Progenitor cell of endocrine pancreas (in vitro differentiated cells): Measurements from ENCODE around the gene MMP15. TPM values are rescaled to one million over a fixed set of nuclear protein-coding genes. Genes with fewer than 3 reads are reported as not detected.
A peak's percentile ranks its signal among the peaks of the same experiment; 100 is the strongest.

Experiments
- DNase-seq: peaks from one replicate; pipeline ENCODE4 v3.0.0; 2021; ENCODE audit warnings: low spot score; ENCODE audit not compliant: unreplicated experiment
- H3K27ac Mint-ChIP-seq: 2 replicates; pipeline ENCODE4 v1.8.0; 2021; ENCODE audit warnings: mild to moderate bottlenecking, moderate library complexity, mixed read lengths
- H3K27me3 Mint-ChIP-seq: 2 replicates; pipeline ENCODE4 v1.8.0; 2021; ENCODE audit warnings: mixed read lengths
- H3K36me3 Mint-ChIP-seq: 2 replicates; pipeline ENCODE4 v1.8.0; 2022; ENCODE audit warnings: mixed read lengths; ENCODE audit not compliant: insufficient read depth
- H3K4me1 Mint-ChIP-seq: 2 replicates; pipeline ENCODE4 v1.8.0; 2021; ENCODE audit warnings: low read depth, mixed read lengths
- H3K4me3 Mint-ChIP-seq: 2 replicates; pipeline ENCODE4 v1.8.0; 2021; ENCODE audit warnings: low read depth, mild to moderate bottlenecking, moderate library complexity, mixed read lengths
- H3K9me3 Mint-ChIP-seq: 2 replicates; pipeline ENCODE4 v1.8.0; 2021; ENCODE audit warnings: low read depth, mixed read lengths
- total RNA-seq: library from RNA; stranded (reverse); gene quantifications from 2 replicates; pipeline ENCODE4 v1.2.1, GENCODE V29; 2021
- TF ChIP-seq, protein P1 (sequence below): fragments of 200-600 bp; sonication (generic); IDR thresholded peaks from one replicate; pipeline ENCODE4 v1.5.0; 2021; ENCODE audit warnings: antibody characterized with exemption, mild to moderate bottlenecking; ENCODE audit not compliant: unreplicated experiment

Gene MMP15
- total RNA-seq, 1 donor from 2014 or later, result 85.0 TPM

DNA sequence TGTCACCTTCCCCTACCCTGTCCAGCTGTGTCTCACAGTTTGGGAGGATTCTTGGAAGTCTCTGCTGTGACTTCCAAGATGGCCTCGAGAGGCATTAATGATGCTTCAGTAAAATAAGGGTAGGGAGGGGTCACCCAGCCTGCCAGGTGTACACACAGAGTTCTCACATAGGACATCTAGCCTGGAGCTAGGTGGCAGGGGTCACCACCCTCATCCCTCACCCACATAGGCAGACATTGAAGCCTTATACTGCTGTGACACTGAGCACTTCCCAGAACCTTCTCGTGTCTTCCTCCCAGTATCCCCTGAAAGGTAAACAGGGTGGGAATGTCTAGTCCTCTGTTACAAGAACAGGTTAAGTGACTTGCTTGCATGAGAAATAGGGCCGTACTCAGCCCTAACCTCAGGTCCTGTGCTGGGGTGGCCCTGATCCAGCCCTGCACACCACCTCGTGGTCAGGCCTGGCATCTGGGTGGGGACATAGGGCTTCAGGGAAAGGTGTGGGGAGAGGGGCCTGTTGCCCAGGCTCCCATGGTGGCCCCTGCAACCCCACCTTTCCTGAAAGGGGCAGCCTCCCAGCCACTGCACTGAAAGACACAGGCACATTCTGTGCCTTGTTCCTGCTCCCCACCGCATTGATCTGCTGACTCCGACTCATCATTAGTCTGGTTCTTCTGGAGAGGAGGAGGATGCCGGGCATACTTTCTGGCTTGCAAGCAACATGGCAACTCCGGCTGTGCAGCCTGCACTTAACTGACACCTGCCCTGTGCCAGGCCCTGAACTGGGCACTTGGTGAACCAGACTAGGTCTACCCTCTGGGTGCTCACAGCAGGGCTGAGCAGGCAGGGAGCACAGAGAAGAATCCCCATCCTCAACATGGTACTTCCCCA, 3.6 kb upstream of the MMP15 start:
- H3K4me1 Mint-ChIP-seq, result peaks cover 20% of the 10 kb centered on the region
- no peaks in the 10 kb centered on the region for H3K36me3 Mint-ChIP-seq
- H3K4me3 Mint-ChIP-seq, result no peak overlapping the region
- DNase-seq, result no peak
- H3K27me3 Mint-ChIP-seq, result no peaks in the 10 kb centered on the region
- no peaks in the 10 kb centered on the region for H3K9me3 Mint-ChIP-seq
- H3K27ac Mint-ChIP-seq, result no peak overlapping the region
- TF ChIP-seq, protein P1, sequence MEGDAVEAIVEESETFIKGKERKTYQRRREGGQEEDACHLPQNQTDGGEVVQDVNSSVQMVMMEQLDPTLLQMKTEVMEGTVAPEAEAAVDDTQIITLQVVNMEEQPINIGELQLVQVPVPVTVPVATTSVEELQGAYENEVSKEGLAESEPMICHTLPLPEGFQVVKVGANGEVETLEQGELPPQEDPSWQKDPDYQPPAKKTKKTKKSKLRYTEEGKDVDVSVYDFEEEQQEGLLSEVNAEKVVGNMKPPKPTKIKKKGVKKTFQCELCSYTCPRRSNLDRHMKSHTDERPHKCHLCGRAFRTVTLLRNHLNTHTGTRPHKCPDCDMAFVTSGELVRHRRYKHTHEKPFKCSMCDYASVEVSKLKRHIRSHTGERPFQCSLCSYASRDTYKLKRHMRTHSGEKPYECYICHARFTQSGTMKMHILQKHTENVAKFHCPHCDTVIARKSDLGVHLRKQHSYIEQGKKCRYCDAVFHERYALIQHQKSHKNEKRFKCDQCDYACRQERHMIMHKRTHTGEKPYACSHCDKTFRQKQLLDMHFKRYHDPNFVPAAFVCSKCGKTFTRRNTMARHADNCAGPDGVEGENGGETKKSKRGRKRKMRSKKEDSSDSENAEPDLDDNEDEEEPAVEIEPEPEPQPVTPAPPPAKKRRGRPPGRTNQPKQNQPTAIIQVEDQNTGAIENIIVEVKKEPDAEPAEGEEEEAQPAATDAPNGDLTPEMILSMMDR, result no peak

DNA sequence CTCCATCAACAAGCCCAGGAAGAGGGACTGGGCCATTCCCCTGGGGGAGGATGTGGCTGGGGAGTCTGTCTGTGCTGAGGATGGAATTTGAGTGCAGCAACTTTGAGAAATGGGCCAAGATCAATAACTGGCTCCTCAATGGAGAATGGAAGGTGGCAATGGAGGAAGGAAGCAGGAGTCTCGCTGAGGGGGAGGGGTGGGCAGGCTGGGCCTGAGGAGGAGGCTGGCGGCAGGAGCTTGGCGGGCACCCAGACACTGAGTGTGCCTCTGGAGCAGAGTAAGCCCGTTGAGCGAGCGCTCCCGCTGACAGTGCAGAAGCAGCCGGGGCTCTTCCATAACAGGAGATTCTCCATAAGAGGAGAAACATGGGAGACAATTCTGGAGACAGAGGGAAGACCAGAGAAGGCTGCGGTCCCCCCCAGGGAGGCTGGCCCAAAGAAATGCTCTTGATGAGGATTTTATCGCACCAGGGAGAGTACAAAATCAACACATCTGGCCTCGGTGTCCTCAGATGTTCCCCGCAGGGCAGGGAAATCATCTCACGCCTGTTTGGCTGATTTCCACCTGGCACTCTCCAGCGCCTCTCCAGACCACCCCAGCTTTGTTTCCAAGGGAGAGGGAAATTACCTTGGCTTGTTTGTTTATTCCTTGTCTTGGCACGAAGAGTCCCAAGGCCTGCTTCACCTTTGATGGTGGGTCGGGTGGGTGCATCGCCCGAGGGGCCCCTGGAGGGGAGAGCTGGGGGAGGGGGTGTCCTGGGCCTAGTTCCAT, 2.8 kb upstream of the MMP15 start:
- no peak for DNase-seq
- TF ChIP-seq, protein P1, result no peak
- peaks cover 21% of the 10 kb centered on the region for H3K4me1 Mint-ChIP-seq
- H3K9me3 Mint-ChIP-seq, result no peaks in the 10 kb centered on the region
- no peaks in the 10 kb centered on the region for H3K36me3 Mint-ChIP-seq
- peak overlapping the region; percentile 74 for H3K27ac Mint-ChIP-seq
- H3K27me3 Mint-ChIP-seq, result no peaks in the 10 kb centered on the region
- no peak overlapping the region for H3K4me3 Mint-ChIP-seq

DNA sequence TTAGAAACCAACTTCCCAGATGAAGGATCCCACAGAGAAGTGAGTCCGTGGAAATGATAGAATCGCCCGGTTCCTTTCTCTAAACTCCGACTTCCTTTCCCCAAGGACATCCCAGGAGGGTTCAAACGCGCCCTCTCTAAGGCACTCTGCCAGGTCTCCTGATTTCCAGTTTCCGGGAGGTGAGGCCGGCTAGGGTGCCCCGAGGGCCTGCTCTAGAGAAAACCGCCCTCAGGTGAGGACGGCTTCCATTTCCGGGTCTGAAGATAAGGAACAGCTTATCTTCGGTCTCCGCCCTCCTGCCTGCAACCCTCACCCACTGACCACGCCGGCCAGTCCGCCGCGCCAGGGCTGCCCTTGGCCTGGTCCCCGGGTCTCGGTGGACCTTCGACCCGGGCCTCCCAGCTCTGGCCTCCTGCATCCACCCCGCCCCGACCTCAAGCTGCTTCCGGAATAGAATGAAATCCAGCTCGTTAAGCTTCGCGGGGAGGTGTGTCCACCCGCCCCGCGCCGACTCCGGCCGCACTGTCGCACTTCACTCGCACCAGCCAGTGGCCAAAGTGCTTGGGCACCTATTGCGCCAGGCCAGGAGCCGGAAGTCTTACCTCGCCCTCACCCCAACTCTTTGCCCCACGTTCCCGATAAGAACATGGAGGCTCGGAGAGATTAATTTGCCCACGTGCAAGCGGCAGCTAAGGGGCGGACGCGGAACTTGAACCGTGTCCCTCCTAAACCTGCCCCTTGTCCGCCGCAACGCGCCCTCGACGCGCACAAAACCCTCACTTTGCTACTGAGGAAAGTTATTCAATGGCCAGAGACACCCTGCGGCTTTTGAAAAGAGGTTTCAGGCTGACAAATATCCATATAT, 836 bp upstream of the MMP15 start:
- H3K4me1 Mint-ChIP-seq, result peaks cover 38% of the 10 kb centered on the region
- DNase-seq, result peak; percentile 47

DNA sequence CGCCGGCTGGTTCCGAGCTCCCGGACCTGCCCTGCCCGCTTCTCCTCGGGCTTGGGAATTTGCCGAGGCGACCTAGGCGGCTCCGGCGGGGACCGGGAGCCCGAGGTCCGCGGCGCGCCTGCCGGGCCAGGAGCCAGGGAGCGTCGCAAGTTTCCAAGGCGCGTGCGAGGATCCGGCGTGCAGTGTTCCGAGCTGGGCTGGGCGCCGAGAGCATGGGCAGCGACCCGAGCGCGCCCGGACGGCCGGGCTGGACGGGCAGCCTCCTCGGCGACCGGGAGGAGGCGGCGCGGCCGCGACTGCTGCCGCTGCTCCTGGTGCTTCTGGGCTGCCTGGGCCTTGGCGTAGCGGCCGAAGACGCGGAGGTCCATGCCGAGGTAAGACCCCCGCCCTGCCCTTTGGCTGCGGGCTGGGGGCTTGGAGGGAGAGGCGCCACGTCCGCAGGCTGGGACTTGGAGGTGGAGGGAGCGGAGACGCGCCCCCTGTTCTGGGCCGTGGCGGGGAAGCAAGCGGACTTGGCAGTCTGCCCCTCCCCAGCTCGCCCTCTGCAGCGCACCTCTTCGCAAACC, 668 bp downstream of the MMP15 start:
- TF ChIP-seq, protein P1, result no peak
- Mint-ChIP-seq H3K36me3 (peaks cover 3% of the 10 kb centered on the region), H3K9me3 (no peaks in the 10 kb centered on the region), H3K27ac (no peak overlapping the region), H3K27me3 (no peaks in the 10 kb centered on the region), H3K4me3 (peak overlapping the region; percentile 76), H3K4me1 (peaks cover 44% of the 10 kb centered on the region)
- peak; percentile 28 for DNase-seq

More for the DNA sequence above, 836 bp upstream of the MMP15 start:
- Mint-ChIP-seq H3K27me3 (no peaks in the 10 kb centered on the region), H3K4me3 (peak overlapping the region; percentile 76), H3K27ac (peak overlapping the region; percentile 92), H3K36me3 (peaks cover 3% of the 10 kb centered on the region), H3K9me3 (no peaks in the 10 kb centered on the region)
- TF ChIP-seq, protein P1, result no peak
